Neural cell (in vitro differentiated cells): ENCODE results near the gene MS4A1. TPM values are rescaled to one million over a fixed set of nuclear protein-coding genes. Genes with fewer than 3 reads are reported as not detected.
"Not testable (repeated sequence)": the region's sequence is repeated elsewhere in the genome, so short reads cannot be mapped to it uniquely, and the experiment has no call there.

Experiments used
- H2AFZ ChIP-seq: fragments of 200-600, 300-800 bp; sonication (generic), shearing (Covaris generic); 2 replicates; pipeline ENCODE4 v1.6.0; 2014; ENCODE audit warnings: low read depth, mild to moderate bottlenecking, antibody characterized with exemption, low read length, moderate library complexity
- H3F3A ChIP-seq: fragments of 200-600 bp; shearing (Covaris generic); 2 replicates; pipeline ENCODE4 v1.6.1; 2016; ENCODE audit warnings: mild to moderate bottlenecking, moderate library complexity, mixed read lengths, antibody characterized with exemption, low read length; ENCODE audit not compliant: insufficient read depth, poor library complexity, severe bottlenecking
- H3K27ac ChIP-seq: fragments of 200-600, 300-800 bp; sonication (generic), shearing (Covaris generic); 2 replicates; pipeline ENCODE4 v1.5.1; 2014; ENCODE audit warnings: mild to moderate bottlenecking, low read length, moderate library complexity
- H3K27me3 ChIP-seq: fragments of 300-800, 200-600 bp; sonication (generic), shearing (Covaris generic); 2 replicates; pipeline ENCODE4 v1.6.0; 2014; ENCODE audit warnings: mild to moderate bottlenecking, low read depth, low read length, moderate library complexity; ENCODE audit not compliant: insufficient read depth
- H3K36me3 ChIP-seq: fragments of 300-800, 200-600 bp; sonication (generic), shearing (Covaris generic); 2 replicates; pipeline ENCODE4 v1.5.1; 2014; ENCODE audit warnings: mild to moderate bottlenecking, antibody characterized with exemption, low read length, moderate library complexity; ENCODE audit not compliant: insufficient read depth
- H3K4me2 ChIP-seq: fragments of 300-800, 200-600 bp; sonication (generic), shearing (Covaris generic); 2 replicates; pipeline ENCODE4 v1.6.0; 2014; ENCODE audit warnings: mild to moderate bottlenecking, low read length
- H3K4me3 ChIP-seq: fragments of 300-800, 200-600 bp; sonication (generic), shearing (Covaris generic); 2 replicates; pipeline ENCODE4 v1.5.1; 2014; ENCODE audit warnings: mild to moderate bottlenecking, low read length, moderate library complexity
- H3K79me2 ChIP-seq: fragments of 200-600 bp; shearing (Covaris generic); replicated peaks from 2 replicates; pipeline ENCODE4 v1.6.0; 2014; ENCODE audit warnings: mild to moderate bottlenecking, low read length, moderate library complexity; ENCODE audit not compliant: insufficient read depth
- H3K9ac ChIP-seq: fragments of 300-800, 200-600 bp; sonication (generic), shearing (Covaris generic); 2 replicates; pipeline ENCODE4 v1.6.1; 2016; ENCODE audit warnings: mild to moderate bottlenecking, low read length, mixed read lengths
- H3K9me2 ChIP-seq: fragments of 200-600 bp; shearing (Covaris generic); 2 replicates; pipeline ENCODE4 v1.6.1; 2016; ENCODE audit warnings: mild to moderate bottlenecking, low read length, mixed read lengths; ENCODE audit not compliant: insufficient read depth
- H3K9me3 ChIP-seq: fragments of 200-600, 300-800 bp; sonication (generic), shearing (Covaris generic); 2 replicates; pipeline ENCODE4 v1.6.1; 2016; ENCODE audit warnings: mild to moderate bottlenecking, mixed run types, low read length, moderate library complexity, mixed read lengths
- H4K20me1 ChIP-seq: fragments of 200-600 bp; shearing (Covaris generic); 2 replicates; pipeline ENCODE4 v1.6.1; 2016; ENCODE audit warnings: mild to moderate bottlenecking, mixed run types; ENCODE audit not compliant: insufficient read depth
- EP300 ChIP-seq: fragments of 450-650 bp; conservative IDR thresholded peaks from 2 replicates; pipeline ENCODE4 v1.6.1; 2014; ENCODE audit warnings: antibody characterized with exemption, mild to moderate bottlenecking, moderate library complexity; ENCODE audit not compliant: poor library complexity, severe bottlenecking
- EZH2 ChIP-seq: fragments of 200-600, 300-800 bp; shearing (Covaris generic), sonication (generic); IDR thresholded peaks from 2 replicates; pipeline ENCODE4 v1.6.1; 2014; ENCODE audit warnings: antibody characterized with exemption, low read length, borderline replicate concordance, mild to moderate bottlenecking; ENCODE audit not compliant: insufficient read depth, poor library complexity, severe bottlenecking
- MXI1 ChIP-seq: fragments of 450-650 bp; conservative IDR thresholded peaks from 2 replicates; pipeline ENCODE4 v1.6.1; 2014; ENCODE audit warnings: antibody characterized with exemption, mild to moderate bottlenecking; ENCODE audit not compliant: poor library complexity, severe bottlenecking
- POLR2AphosphoS5 ChIP-seq: IDR thresholded peaks from 2 replicates; pipeline ENCODE4 v1.6.1; 2012
- RAD21 ChIP-seq: fragments of 450-650 bp; conservative IDR thresholded peaks from 2 replicates; pipeline ENCODE4 v1.6.1; 2014; ENCODE audit warnings: antibody characterized with exemption, mild to moderate bottlenecking, moderate library complexity
- SMC3 ChIP-seq: fragments of 450-650 bp; conservative IDR thresholded peaks from 2 replicates; pipeline ENCODE4 v1.6.1; 2014; ENCODE audit warnings: antibody characterized with exemption, mild to moderate bottlenecking, moderate library complexity; ENCODE audit not compliant: poor library complexity
- TAF1 ChIP-seq: IDR thresholded peaks from 2 replicates; pipeline ENCODE4 v1.6.1; 2012; ENCODE audit warnings: low read depth
- polyA plus RNA-seq: library from polyadenylated mRNA; depleted of rRNA; stranded (reverse); fragments of >200 nt; gene quantifications from 2 replicates; pipeline ENCODE4 v1.2.3, GENCODE V29; 2014
- TF ChIP-seq, protein P1 (sequence below): fragments of 450-650 bp; IDR thresholded peaks from 2 replicates; pipeline ENCODE4 v1.5.1; 2014; ENCODE audit warnings: antibody characterized with exemption, mild to moderate bottlenecking, moderate library complexity; ENCODE audit not compliant: poor library complexity, severe bottlenecking
- TF ChIP-seq, protein P2 (sequence below): IDR thresholded peaks from 2 replicates; pipeline ENCODE4 v1.6.1; 2012; ENCODE audit warnings: borderline replicate concordance

Gene MS4A1
- polyA plus RNA-seq, 1 donor from 2014 or later: not detected

DNA sequence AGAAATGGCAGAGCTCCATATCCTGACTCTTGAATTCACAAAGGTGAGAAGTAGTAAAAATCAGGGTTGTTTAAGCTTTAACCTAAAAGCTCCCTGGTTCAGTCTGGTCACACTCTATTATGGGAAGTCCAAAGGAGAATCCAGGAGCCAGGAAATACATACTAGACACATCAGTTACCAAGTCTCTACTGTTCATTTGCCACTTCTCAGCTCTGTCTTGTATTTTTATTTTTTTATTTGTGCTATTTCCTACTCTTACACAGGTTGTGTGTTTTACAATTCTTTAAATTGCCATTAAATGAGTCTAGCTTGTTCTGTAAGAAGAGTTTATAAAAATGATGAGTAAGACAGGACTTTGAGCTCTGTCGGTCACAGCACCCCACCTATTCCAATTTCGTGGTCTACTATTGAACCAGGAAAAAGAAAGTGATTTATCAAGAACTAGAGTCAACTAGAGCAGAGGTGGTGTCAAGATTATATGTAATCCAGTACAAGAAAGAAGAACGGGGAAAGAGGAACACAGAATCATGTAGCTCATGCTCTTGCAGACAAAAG, 46.7 kb downstream of the MS4A1 start:
- no peak overlapping the region for H3K4me3 ChIP-seq
- no peaks in the 10 kb centered on the region for H3F3A ChIP-seq
- H2AFZ ChIP-seq: no peak overlapping the region
- TF ChIP-seq MXI1 (no peak), EP300 (no peak), RAD21 (no peak), EZH2 (no peak), TAF1 (no peak), SMC3 (no peak)
- TF ChIP-seq, protein P1, sequence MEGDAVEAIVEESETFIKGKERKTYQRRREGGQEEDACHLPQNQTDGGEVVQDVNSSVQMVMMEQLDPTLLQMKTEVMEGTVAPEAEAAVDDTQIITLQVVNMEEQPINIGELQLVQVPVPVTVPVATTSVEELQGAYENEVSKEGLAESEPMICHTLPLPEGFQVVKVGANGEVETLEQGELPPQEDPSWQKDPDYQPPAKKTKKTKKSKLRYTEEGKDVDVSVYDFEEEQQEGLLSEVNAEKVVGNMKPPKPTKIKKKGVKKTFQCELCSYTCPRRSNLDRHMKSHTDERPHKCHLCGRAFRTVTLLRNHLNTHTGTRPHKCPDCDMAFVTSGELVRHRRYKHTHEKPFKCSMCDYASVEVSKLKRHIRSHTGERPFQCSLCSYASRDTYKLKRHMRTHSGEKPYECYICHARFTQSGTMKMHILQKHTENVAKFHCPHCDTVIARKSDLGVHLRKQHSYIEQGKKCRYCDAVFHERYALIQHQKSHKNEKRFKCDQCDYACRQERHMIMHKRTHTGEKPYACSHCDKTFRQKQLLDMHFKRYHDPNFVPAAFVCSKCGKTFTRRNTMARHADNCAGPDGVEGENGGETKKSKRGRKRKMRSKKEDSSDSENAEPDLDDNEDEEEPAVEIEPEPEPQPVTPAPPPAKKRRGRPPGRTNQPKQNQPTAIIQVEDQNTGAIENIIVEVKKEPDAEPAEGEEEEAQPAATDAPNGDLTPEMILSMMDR: no peak
- TF ChIP-seq, protein P2, sequence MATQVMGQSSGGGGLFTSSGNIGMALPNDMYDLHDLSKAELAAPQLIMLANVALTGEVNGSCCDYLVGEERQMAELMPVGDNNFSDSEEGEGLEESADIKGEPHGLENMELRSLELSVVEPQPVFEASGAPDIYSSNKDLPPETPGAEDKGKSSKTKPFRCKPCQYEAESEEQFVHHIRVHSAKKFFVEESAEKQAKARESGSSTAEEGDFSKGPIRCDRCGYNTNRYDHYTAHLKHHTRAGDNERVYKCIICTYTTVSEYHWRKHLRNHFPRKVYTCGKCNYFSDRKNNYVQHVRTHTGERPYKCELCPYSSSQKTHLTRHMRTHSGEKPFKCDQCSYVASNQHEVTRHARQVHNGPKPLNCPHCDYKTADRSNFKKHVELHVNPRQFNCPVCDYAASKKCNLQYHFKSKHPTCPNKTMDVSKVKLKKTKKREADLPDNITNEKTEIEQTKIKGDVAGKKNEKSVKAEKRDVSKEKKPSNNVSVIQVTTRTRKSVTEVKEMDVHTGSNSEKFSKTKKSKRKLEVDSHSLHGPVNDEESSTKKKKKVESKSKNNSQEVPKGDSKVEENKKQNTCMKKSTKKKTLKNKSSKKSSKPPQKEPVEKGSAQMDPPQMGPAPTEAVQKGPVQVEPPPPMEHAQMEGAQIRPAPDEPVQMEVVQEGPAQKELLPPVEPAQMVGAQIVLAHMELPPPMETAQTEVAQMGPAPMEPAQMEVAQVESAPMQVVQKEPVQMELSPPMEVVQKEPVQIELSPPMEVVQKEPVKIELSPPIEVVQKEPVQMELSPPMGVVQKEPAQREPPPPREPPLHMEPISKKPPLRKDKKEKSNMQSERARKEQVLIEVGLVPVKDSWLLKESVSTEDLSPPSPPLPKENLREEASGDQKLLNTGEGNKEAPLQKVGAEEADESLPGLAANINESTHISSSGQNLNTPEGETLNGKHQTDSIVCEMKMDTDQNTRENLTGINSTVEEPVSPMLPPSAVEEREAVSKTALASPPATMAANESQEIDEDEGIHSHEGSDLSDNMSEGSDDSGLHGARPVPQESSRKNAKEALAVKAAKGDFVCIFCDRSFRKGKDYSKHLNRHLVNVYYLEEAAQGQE: no peak
- no peaks in the 10 kb centered on the region for H3K9me2 ChIP-seq
- no peaks in the 10 kb centered on the region for H3K9me3 ChIP-seq
- H3K36me3 ChIP-seq: no peaks in the 10 kb centered on the region
- no peaks in the 10 kb centered on the region for H3K79me2 ChIP-seq
- no peak overlapping the region for H3K4me2 ChIP-seq
- no peaks in the 10 kb centered on the region for H3K27me3 ChIP-seq
- H4K20me1 ChIP-seq: no peaks in the 10 kb centered on the region
- H3K27ac ChIP-seq: no peak overlapping the region
- H3K9ac ChIP-seq: no peak overlapping the region

DNA sequence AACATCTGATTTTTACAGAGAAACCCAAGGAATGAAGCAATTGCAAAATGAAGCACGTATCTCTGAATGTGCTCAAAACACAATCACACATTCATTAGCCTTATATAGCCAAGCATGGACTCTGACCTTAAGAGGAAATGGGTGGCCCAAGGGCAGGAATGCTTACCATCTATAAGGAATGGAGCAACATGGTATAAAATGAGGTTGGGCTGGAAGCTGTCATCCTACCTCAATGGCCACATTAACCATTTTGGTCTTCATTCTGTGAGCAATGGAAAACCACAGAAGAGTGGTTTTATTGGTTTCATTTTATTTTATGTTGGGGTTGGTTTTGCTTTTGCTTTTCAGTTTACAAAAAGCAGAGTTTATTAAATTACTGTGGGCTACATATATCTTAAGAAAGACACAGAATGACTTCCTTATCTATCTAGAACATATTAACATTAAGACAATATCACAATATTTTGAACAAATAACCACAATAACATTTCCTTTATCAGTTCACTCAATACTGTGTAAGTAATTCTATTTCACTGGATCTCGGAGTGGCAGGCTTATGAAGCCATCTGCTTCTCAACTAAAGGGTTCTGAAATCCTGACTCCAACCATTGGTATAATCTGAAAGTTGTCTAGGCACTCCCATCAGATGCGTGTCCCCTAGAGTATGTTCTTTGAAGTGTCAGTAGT, 48.7 kb downstream of the MS4A1 start:
- Histone ChIP-seq H2AFZ (no peak overlapping the region), H3K9me3 (no peaks in the 10 kb centered on the region), H3K36me3 (no peaks in the 10 kb centered on the region), H3K4me2 (no peak overlapping the region), H3F3A (no peaks in the 10 kb centered on the region), H3K4me3 (no peak overlapping the region), H3K9ac (no peak overlapping the region), H3K27ac (no peak overlapping the region), H3K9me2 (no peaks in the 10 kb centered on the region), H4K20me1 (no peaks in the 10 kb centered on the region), H3K27me3 (no peaks in the 10 kb centered on the region), H3K79me2 (no peaks in the 10 kb centered on the region)
- TF ChIP-seq, protein P2: no peak
- TF ChIP-seq RAD21 (no peak), POLR2AphosphoS5 (no peak), TAF1 (no peak), EP300 (no peak), EZH2 (no peak), SMC3 (no peak), MXI1 (no peak)
- TF ChIP-seq, protein P1: no peak

DNA sequence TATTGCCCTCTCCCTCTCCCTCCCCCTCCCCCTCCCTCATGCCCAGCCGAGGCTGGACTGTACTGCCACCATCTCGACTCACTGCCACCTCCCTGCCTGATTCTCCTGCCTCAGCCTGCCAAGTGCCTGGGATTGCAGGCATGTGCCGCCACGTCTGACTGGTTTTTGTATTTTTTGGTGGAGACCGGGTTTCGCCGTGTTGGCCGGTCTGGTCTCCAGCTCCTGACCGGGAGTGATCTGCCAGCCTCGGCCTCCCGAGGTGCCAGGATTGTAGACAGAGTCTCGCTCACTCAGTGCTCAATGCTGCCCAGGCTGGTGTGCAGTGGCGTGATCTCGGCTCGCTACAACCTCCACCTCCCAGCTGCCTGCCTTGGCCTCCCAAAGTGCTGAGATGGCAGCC, 54.0 kb downstream of the MS4A1 start:
- not testable (repeated sequence) for H3K27ac ChIP-seq, H3K79me2 ChIP-seq, H3K4me3 ChIP-seq, H3K9me2 ChIP-seq, H3K27me3 ChIP-seq, H3K4me2 ChIP-seq, H3K9me3 ChIP-seq, H4K20me1 ChIP-seq, H3K9ac ChIP-seq, H3K36me3 ChIP-seq, H2AFZ ChIP-seq, H3F3A ChIP-seq
